ENCODE results near the gene ARMC12. TPM values are rescaled to one million over a fixed set of nuclear protein-coding genes. Genes with fewer than 3 reads are reported as not detected.
"Not testable (repeated sequence)": the region's sequence is repeated elsewhere in the genome, so short reads cannot be mapped to it uniquely, and the experiment has no call there.

ARMC12 gene
- polyA plus RNA-seq, 4 donors, result 0.42 to 1.5 (median 1.1) TPM

- peak; percentile 66 to 75 (median 72) for DNase-seq (ENCODE audit: low read depth in 4 of 4, low spot score in 3 of 4)
Observed at GRCh38 chr6:35731736-35732532, 4.9 kb upstream of the ARMC12 start.

DNA sequence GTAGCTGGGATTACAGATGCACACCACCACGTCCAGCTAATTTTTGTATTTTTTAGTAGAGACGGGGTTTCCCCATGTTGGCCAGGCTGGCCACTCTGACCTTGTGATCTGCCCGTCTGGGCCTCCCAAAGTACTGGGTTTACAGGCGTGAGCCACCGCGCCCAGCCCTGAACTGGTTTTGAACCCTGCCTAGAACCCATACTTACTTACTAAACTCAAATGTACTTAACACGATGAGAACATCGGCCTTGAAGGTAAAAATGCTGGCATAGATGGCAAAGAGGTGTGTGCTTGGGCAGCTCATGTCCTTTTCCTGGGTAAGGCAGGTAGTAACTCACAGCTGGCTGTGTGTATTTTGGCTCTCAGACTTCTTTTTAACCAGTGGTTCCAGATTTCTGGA is 3.2 kb upstream of the ARMC12 start:
- DNase-seq (ENCODE audit: low read depth in 4 of 4, low spot score in 3 of 4), result no peak

DNA sequence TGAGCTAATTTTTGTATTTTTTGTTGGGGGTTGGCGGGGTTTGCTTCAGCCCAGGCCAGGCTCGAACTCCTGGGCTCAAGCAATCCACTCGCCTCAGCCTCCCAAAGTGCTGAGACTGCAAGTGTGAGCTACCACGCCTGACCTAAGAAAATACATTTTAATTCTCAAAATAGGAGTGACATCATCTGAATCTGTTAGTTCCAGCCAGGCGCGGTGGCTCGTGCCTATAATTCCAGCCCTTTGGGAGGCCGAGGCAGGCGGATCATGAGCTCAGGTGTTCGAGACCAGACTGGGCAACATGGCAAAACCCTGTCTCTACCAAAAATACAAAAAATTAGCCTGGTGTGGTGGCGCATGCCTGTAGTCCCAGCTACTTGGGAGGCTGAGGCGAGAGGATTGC is 2.5 kb upstream of the ARMC12 start:
- DNase-seq (ENCODE audit: low read depth in 4 of 4, low spot score in 3 of 4), result not testable (repeated sequence)

- DNase-seq (ENCODE audit: low read depth in 4 of 4, low spot score in 3 of 4), result no peak
Observed at GRCh38 chr6:35735452-35735851, 1.4 kb upstream of the ARMC12 start.

DNA sequence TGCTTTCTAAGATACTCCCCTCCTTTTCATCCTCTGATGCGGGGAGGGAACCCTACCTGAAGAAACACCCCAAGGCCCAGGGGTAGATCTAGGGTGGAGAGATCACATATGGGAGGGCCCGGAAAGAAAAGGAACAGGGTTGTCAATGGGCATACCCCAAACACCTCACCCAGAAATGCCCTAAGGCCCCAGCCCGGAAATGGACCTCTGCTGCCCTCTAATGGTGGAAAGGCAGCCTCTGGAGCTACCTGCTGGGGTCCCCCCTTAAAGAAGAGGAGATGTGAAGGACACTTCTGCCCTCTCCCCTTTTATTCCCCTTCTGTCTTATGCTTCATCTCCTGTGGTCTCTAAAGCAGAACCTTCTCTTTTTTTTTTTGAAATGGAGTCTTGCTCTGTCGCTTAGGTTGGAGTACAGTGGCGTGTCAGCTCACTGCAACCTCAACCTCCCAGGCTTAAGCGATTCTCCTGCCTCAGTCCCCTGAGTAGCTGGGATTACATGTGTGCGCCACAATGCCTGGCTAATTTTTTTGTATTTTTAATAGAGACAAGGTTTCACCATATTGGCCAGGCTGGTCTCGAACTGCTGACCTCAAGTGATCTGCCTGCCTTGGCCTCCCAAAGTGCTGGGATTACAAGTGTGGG is 458 bp upstream of the ARMC12 start:
- DNase-seq (ENCODE audit: low read depth in 4 of 4, low spot score in 3 of 4), result no peak

GRCh38 chr6:35737413-35738211 is 780 bp downstream of the ARMC12 start:
- peak in 2 of 4 donors; percentile 44 to 61 for DNase-seq (ENCODE audit: low read depth in 4 of 4, low spot score in 3 of 4)

DNA sequence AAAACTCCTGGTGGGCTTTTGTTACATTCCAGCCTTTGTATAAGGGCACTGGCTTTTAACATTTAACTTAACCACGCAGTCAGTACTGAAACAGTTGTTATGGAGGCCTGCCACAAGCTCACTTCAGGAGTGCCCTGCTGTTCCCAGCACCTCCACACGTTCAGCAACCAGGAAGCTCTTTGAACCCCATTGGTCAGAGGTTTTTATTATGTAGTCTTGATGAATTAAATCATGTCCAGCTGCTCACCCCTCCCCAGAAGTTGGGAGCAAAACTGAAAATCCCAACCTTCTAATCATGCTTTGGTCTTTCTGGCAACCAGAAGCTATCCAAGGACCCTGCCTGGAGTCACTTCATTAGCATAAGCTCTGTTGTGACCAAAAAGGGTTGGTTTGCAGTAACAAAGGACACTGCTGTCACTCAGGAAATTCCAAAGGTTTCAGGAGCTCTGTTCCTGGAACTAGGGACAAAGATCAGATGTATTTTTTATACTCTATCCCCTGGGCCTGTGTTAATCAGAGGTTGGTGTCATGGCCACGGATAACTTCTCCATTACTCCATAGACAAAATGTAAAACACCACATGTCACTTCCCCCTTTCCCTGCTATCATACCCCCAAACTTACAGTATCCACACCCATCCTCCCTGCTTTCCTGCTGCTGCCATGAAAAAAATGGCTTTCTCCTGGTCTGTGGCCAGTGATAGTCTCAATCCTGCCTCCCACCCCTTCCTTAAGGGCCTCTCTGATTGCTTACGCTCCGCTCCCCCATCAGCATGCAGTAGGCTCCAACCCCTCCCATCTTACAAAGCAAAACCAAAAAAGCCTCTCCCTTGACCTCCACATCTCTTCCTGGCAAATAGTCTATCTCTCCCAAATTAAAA is 3.1 kb downstream of the ARMC12 start:
- DNase-seq (ENCODE audit: low read depth in 4 of 4, low spot score in 3 of 4), result no peak

GRCh38 chr6:35742842-35743241 is 6.0 kb downstream of the ARMC12 start:
- no peak for DNase-seq (ENCODE audit: low read depth in 4 of 4, low spot score in 3 of 4)

GRCh38 chr6:35745509-35745908 is 8.7 kb downstream of the ARMC12 start:
- no peak for DNase-seq (ENCODE audit: low read depth in 4 of 4, low spot score in 3 of 4)

- DNase-seq (ENCODE audit: low read depth in 4 of 4, low spot score in 3 of 4), result no peak
Observed at GRCh38 chr6:35746516-35746915, 9.7 kb downstream of the ARMC12 start.

GRCh38 chr6:35747877-35748276 is 11.0 kb downstream of the ARMC12 start:
- no peak for DNase-seq (ENCODE audit: low read depth in 4 of 4, low spot score in 3 of 4)

GRCh38 chr6:35750557-35750956 is 13.7 kb downstream of the ARMC12 start:
- DNase-seq (ENCODE audit: low read depth in 4 of 4, low spot score in 3 of 4), result no peak

DNA sequence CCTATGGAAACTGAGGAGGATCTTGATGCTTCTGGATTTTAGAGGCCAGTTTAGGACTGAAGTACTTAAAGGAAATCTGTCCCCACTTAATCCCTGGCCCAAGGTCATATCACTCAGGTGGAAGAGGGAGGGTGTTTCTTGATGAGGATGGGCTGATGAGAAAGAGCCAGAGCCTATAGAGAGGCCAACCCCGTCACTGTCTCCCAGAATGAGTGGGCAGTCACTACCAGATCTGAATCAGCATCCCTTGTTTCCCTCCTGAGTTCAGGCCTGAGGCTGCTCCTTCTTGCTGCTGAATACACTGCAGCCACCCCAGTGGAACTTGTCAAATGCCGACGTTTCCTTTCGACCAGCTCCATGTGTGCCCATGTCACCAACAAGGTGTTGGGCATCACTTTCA is 14.8 kb downstream of the ARMC12 start:
- no peak for DNase-seq (ENCODE audit: low read depth in 4 of 4, low spot score in 3 of 4)

GRCh38 chr6:35752330-35752729 is 15.5 kb downstream of the ARMC12 start:
- no peak for DNase-seq (ENCODE audit: low read depth in 4 of 4, low spot score in 3 of 4)

DNA sequence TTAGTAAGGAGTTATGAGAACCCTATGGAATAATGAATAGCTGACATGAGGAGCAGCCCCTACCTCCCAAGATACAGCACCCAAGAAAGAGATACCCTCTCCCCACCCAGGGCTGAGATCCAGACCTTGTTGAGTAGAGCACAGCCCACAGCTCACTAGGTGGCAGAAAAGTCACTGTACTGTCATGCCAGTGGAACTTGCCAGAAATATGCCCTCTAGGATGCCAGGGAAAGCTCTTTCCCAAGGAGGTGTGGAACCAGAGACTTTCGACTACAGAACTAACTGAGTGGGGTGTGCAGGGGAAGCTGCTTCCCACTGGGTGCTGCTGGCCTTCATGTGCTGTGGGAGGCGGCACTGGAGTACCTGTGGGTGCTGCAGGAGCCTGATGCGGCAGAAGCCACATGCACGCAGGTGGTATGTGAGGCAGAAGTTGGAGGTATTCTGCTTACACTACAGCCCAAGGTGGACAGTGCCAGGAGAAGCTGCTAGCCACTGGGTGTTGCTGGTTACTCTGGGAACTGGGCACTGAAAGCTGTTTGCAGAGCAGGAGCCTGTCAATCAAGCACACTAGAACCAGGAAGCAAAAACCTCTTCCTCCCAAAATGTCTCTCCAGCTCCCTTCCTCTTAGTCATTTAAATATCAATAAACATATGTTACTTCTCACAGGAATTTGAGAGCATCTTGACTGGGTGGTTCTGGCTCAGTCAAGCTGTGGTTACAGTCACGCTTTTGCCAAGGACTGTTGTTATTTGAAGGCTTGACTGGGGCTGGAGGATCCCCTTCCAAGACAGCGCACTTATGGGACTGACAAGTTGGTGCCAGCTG is 17.8 kb downstream of the ARMC12 start:
- DNase-seq (ENCODE audit: low read depth in 4 of 4, low spot score in 3 of 4), result no peak

DNA sequence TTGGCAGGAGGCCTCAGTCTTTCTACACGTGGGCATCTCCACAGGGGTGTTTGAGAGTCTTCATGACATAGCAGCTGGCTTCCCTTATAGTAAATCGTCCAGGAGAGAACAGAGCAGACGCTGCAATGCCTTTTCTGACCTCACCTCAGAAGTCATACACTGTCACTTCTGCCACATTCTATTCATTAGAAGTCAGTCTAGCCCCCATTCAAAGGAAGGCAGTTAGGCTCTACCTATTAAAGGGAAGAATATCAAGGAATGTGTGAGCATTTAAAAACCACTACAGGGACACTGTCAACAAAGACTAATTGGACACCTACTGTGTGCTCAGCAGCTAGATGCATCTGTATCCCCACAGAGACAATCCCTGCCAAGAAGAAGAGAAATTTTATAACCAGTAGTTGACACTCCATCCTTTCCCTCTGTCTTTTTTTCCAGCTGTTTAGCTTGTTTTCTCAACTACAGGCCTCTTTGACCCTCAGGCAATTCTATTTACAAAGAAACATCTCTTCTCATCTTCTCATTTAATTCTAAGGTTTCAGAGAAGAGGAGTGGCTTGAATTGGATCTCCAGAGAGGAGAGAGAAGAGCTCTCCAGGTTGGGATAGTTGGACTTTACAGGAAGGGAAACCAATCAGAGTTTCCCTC is 18.6 kb downstream of the ARMC12 start:
- no peak for DNase-seq (ENCODE audit: low read depth in 4 of 4, low spot score in 3 of 4)

- DNase-seq (ENCODE audit: low read depth in 4 of 4, low spot score in 3 of 4), result no peak
Observed at GRCh38 chr6:35757456-35758123, 20.8 kb downstream of the ARMC12 start.

- no peak for DNase-seq (ENCODE audit: low read depth in 4 of 4, low spot score in 3 of 4)
Observed at GRCh38 chr6:35759426-35759825, 22.6 kb downstream of the ARMC12 start.

- DNase-seq (ENCODE audit: low read depth in 4 of 4, low spot score in 3 of 4), result no peak
Observed at GRCh38 chr6:35765739-35766138, 28.9 kb downstream of the ARMC12 start.
